Mononuclear cell (primary cell): ENCODE data around the gene DHX15. TPM values are rescaled to one million over a fixed set of nuclear protein-coding genes. Genes with fewer than 3 reads are reported as not detected.

Experiments used
- H3K27me3 ChIP-seq: 2 replicates; pipeline ENCODE4 v1.6.0; 2011; ENCODE audit warnings: low read length, control low read depth; ENCODE audit not compliant: insufficient read depth
- H3K4me1 ChIP-seq: 2 replicates; pipeline ENCODE4 v1.5.1; 2011; ENCODE audit warnings: mild to moderate bottlenecking, low read length, control low read depth; ENCODE audit not compliant: insufficient read depth
- H3K4me3 ChIP-seq: 2 replicates; pipeline ENCODE4 v1.5.1; 2011; ENCODE audit warnings: mild to moderate bottlenecking, low read length, moderate library complexity
- H3K9me3 ChIP-seq: 2 replicates; pipeline ENCODE4 v1.5.1; 2011; ENCODE audit warnings: low read depth, mild to moderate bottlenecking, control low read depth, low read length
- total RNA-seq: library from RNA; depleted of rRNA; stranded (reverse); fragments of >200 nt; gene quantifications from one replicate; pipeline ENCODE4 v1.2.3, GENCODE V29; 2012

DHX15 gene
- total RNA-seq, 1 donor: 314 TPM

GRCh38 chr4:24497221-24497620 lies 87.1 kb downstream of the DHX15 start:
- H3K4me1 ChIP-seq: no peaks in the 10 kb centered on the region
- H3K27me3 ChIP-seq: no peaks in the 10 kb centered on the region
- no peaks in the 10 kb centered on the region for H3K9me3 ChIP-seq
- H3K4me3 ChIP-seq: no peak overlapping the region

- no peak overlapping the region for H3K4me3 ChIP-seq
- H3K9me3 ChIP-seq: no peaks in the 10 kb centered on the region
- no peaks in the 10 kb centered on the region for H3K27me3 ChIP-seq
- H3K4me1 ChIP-seq: no peaks in the 10 kb centered on the region
Observed at GRCh38 chr4:24496597-24496996, 87.8 kb downstream of the DHX15 start.

GRCh38 chr4:24495388-24495787 lies 89.0 kb downstream of the DHX15 start:
- no peaks in the 10 kb centered on the region for H3K4me1 ChIP-seq
- no peaks in the 10 kb centered on the region for H3K27me3 ChIP-seq

GRCh38 chr4:24489870-24490269 lies 94.5 kb downstream of the DHX15 start:
- Histone ChIP-seq H3K4me3 (no peak overlapping the region), H3K9me3 (no peaks in the 10 kb centered on the region), H3K27me3 (no peaks in the 10 kb centered on the region), H3K4me1 (no peaks in the 10 kb centered on the region)

More at GRCh38 chr4:24495388-24495787, 89.0 kb downstream of the DHX15 start:
- Histone ChIP-seq H3K9me3 (no peaks in the 10 kb centered on the region), H3K4me3 (no peak overlapping the region)

- no peak overlapping the region for H3K4me3 ChIP-seq
- no peaks in the 10 kb centered on the region for H3K27me3 ChIP-seq
- no peaks in the 10 kb centered on the region for H3K4me1 ChIP-seq
- H3K9me3 ChIP-seq: no peaks in the 10 kb centered on the region
Observed at GRCh38 chr4:24488399-24489164, 95.8 kb downstream of the DHX15 start.

GRCh38 chr4:24482871-24483270 lies 101.5 kb downstream of the DHX15 start:
- no peaks in the 10 kb centered on the region for H3K9me3 ChIP-seq
- no peaks in the 10 kb centered on the region for H3K4me1 ChIP-seq
- H3K27me3 ChIP-seq: no peaks in the 10 kb centered on the region
- no peak overlapping the region for H3K4me3 ChIP-seq

GRCh38 chr4:24477919-24478318 lies 106.4 kb downstream of the DHX15 start:
- peaks cover 30% of the 10 kb centered on the region for H3K27me3 ChIP-seq
- no peak overlapping the region for H3K4me3 ChIP-seq
- no peaks in the 10 kb centered on the region for H3K9me3 ChIP-seq

More at GRCh38 chr4:24477919-24478318, 106.4 kb downstream of the DHX15 start:
- peaks cover 6% of the 10 kb centered on the region for H3K4me1 ChIP-seq

Other genes starting within 250 kb of the DHX15 start
- gene SOD3, start 211.0 kb upstream of the DHX15 start, total RNA-seq: not detected